KMS-11 (cell line): Measurements from ENCODE around the gene ITGA2B.
A peak's percentile ranks its signal among the peaks of the same experiment; 100 is the strongest.

ENCODE experiments used
- H2AFZ ChIP-seq: fragments of 200-600 bp; sonication (generic); 2 replicates; pipeline ENCODE4 v1.6.1; 2016; ENCODE audit warnings: antibody characterized with exemption, mixed run types, low read depth
- H3K27ac ChIP-seq: fragments of 200-600 bp; sonication (generic); 2 replicates; pipeline ENCODE4 v1.6.1; 2016; ENCODE audit warnings: mild to moderate bottlenecking, mixed run types
- H3K27me3 ChIP-seq: fragments of 200-600 bp; sonication (generic); 2 replicates; pipeline ENCODE4 v1.6.1; 2017; ENCODE audit warnings: mild to moderate bottlenecking, low read depth, mixed run types, moderate library complexity; ENCODE audit not compliant: insufficient read depth
- H3K36me3 ChIP-seq: fragments of 200-600 bp; sonication (generic); 2 replicates; pipeline ENCODE4 v1.6.1; 2017; ENCODE audit warnings: mild to moderate bottlenecking, mixed run types; ENCODE audit not compliant: insufficient read depth
- H3K4me1 ChIP-seq: fragments of 200-600 bp; sonication (generic); 2 replicates; pipeline ENCODE4 v1.6.1; 2016; ENCODE audit warnings: mild to moderate bottlenecking, low read depth, mixed run types; ENCODE audit not compliant: poor library complexity, severe bottlenecking
- H3K4me2 ChIP-seq: fragments of 200-600 bp; sonication (generic); 2 replicates; pipeline ENCODE4 v1.7.0; 2016; ENCODE audit warnings: mild to moderate bottlenecking, mixed run types
- H3K4me3 ChIP-seq: fragments of 200-600 bp; sonication (generic); IDR thresholded peaks from 2 replicates; pipeline ENCODE4 v1.6.1; 2017; ENCODE audit warnings: low read depth, low read length, mixed read lengths; ENCODE audit not compliant: insufficient read depth
- H3K79me2 ChIP-seq: fragments of 200-600 bp; sonication (generic); 2 replicates; pipeline ENCODE4 v1.6.1; 2016; ENCODE audit warnings: low read depth, mixed run types; ENCODE audit not compliant: insufficient read depth
- H3K9ac ChIP-seq: fragments of 200-600 bp; sonication (generic); 2 replicates; pipeline ENCODE4 v1.6.1; 2016; ENCODE audit warnings: mild to moderate bottlenecking, mixed run types
- H4K20me1 ChIP-seq: fragments of 200-600 bp; sonication (generic); 2 replicates; pipeline ENCODE4 v1.6.1; 2016; ENCODE audit warnings: mild to moderate bottlenecking, mixed run types; ENCODE audit not compliant: insufficient read depth
- TF ChIP-seq, protein P1 (sequence below): fragments of 200-600 bp; sonication (generic); conservative IDR thresholded peaks from 2 replicates; pipeline ENCODE4 v1.6.1; 2017; ENCODE audit warnings: low read depth, mild to moderate bottlenecking, antibody characterized with exemption, low read length, moderate library complexity, mixed read lengths

The ITGA2B gene

DNA sequence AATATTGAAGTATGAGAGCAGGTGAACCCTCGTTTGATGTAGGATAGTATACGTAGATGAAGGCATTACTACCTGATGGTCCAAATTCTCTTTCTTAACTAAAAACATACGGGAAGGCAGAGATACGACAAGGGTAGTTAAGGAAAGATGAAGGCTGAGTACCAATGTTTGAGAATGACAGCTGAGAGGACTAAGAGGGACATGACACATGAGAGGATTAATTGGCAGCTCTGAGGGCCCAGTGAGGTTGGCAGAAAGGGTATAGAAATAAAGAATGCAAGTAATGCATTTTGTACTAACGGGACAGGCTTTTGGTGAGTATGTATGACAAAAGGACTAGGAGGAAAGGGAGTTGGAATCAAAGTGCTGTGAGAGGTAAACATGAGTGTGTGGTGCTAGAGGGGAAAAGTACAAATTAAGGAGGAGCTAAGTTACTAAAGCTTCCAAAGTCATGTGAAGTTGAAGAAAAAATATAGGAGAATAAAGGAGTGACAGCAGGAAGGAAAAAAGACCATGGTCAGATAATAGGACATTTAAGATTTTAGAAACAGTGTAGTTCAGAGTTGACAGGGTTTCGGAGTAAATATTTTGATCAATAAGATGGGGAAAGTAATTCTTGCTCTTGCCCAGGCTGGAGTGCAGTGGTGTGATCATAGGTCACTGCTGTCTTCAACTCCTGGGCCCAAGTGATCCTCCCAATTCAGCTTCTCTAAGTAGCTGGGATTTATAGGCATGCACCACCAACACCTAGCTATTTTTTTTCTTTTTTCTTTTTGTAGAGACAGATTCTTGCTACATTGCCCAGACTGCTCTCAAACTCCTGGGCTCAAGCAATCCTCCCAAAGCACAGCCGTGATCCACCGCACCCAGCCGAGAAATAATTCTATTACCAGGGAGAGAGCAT lies 43.1 kb upstream of the ITGA2B start:
- Histone ChIP-seq H4K20me1 (no peaks in the 10 kb centered on the region), H3K27ac (no peak overlapping the region), H3K36me3 (no peaks in the 10 kb centered on the region; the same call in 1 of the 2 replicates)

DNA sequence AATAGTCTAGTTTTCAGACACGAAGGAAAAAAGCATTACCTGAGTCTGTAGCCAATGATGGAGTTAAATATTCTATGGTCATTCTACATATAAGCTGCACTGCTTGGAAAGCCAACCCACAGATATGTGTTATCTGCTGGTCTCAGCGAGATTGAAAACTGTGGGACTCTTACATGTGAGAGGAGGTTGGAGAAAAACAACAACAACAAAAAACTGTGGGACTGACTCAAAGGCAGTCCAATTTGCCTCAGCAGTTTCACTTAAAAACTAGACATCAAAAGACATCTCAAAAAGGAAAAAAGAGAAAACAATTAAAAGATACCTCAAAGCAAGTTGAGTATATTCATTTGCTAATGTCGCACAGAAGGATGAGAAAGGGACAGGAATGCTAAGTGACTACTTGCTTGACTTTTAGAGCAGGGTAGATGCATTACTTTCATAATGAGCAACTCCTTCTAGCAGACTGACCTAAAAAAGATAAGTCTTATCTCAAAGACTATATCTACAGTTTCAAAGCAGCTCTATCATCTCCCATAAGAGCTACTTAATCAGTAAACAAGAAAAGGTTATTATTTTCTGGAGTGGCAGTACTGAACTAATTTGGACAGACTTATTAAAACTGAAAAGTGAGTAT lies 35.5 kb upstream of the ITGA2B start:
- Histone ChIP-seq H3K9ac (no peak overlapping the region), H3K79me2 (peaks cover 5% of the 10 kb centered on the region; the same call in 1 of the 2 replicates), H4K20me1 (no peaks in the 10 kb centered on the region; the same call in 1 of the 2 replicates), H3K4me2 (peak overlapping the region; percentile 47), H3K27ac (peak overlapping the region; percentile 52; the same call in 1 of the 2 replicates), H3K27me3 (no peaks in the 10 kb centered on the region), H3K4me3 (no peak overlapping the region), H3K36me3 (no peaks in the 10 kb centered on the region), H3K4me1 (peaks cover 46% of the 10 kb centered on the region), H2AFZ (no peak overlapping the region)
- TF ChIP-seq, protein P1, sequence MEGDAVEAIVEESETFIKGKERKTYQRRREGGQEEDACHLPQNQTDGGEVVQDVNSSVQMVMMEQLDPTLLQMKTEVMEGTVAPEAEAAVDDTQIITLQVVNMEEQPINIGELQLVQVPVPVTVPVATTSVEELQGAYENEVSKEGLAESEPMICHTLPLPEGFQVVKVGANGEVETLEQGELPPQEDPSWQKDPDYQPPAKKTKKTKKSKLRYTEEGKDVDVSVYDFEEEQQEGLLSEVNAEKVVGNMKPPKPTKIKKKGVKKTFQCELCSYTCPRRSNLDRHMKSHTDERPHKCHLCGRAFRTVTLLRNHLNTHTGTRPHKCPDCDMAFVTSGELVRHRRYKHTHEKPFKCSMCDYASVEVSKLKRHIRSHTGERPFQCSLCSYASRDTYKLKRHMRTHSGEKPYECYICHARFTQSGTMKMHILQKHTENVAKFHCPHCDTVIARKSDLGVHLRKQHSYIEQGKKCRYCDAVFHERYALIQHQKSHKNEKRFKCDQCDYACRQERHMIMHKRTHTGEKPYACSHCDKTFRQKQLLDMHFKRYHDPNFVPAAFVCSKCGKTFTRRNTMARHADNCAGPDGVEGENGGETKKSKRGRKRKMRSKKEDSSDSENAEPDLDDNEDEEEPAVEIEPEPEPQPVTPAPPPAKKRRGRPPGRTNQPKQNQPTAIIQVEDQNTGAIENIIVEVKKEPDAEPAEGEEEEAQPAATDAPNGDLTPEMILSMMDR, result no peak

More for the DNA sequence above, 43.1 kb upstream of the ITGA2B start:
- TF ChIP-seq, protein P1, result no peak
- Histone ChIP-seq H2AFZ (no peak overlapping the region), H3K4me3 (no peak overlapping the region), H3K4me2 (no peak overlapping the region), H3K4me1 (peaks cover 49% of the 10 kb centered on the region), H3K9ac (no peak overlapping the region), H3K79me2 (peaks cover 9% of the 10 kb centered on the region; the same call in 1 of the 2 replicates), H3K27me3 (no peaks in the 10 kb centered on the region)

DNA sequence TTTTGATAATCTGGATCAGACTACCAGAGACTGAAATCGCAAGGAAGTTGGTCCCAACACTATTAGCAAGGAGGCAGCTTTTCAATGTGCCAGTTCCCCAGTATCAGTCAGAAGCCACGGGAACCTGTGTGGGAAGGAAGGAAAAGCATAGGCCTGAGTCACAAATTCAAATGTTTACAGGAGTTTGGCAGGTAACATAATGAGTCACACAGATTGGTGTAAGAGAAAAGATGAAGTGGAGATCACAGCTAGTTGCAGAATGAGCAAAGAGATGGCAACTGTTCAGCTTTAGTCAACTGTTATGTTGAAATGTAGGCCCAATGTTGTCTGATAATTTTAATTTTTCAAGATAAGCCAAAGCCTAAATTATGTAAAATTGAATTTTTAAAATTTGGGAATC lies 28.1 kb upstream of the ITGA2B start:
- H3K4me2 ChIP-seq, result no peak overlapping the region

DNA sequence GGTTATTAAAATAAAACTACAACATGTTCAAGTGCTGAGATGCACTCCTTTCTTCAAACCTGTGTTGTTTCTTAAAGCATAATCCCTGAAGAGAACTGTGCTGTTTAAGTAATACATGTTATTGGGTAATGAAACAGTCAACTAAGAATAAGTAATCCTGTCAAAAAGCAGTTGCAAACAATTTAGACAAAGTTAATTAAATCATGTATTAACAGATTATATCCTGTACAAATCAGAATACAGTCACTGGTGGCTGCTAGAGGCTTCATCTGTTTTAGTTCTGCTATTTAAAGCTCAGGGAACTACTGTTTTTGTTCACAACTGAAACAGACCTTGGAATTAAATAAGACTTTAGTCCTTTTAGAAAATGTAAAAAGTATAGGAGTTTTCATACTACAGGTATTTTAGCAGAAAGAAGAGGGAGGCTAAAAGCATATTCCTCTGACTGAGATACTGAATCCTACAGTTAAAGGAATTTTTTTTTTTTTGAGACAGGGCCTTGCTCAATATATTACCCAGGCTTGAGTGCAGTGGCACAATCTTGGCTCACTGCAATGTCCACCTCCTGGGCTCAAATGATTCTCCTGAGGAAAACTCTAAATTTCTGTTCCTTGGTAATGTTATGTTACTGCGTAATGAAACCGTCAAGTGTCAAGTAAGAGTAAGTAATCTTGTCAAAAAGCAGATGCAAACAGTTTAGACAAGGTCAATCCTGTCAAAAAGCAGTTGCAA lies 27.3 kb upstream of the ITGA2B start:
- Histone ChIP-seq H3K27me3 (no peaks in the 10 kb centered on the region), H4K20me1 (no peaks in the 10 kb centered on the region), H3K4me2 (no peak overlapping the region), H3K36me3 (no peaks in the 10 kb centered on the region), H3K79me2 (no peaks in the 10 kb centered on the region), H3K4me3 (no peak overlapping the region), H3K4me1 (peaks cover 15% of the 10 kb centered on the region), H3K27ac (no peak overlapping the region), H3K9ac (no peak overlapping the region), H2AFZ (no peak overlapping the region)
- TF ChIP-seq, protein P1, result no peak

More for the DNA sequence above, 28.1 kb upstream of the ITGA2B start:
- Histone ChIP-seq H3K27ac (no peak overlapping the region), H2AFZ (no peak overlapping the region), H4K20me1 (no peaks in the 10 kb centered on the region), H3K27me3 (no peaks in the 10 kb centered on the region), H3K36me3 (no peaks in the 10 kb centered on the region), H3K79me2 (no peaks in the 10 kb centered on the region), H3K9ac (no peak overlapping the region), H3K4me1 (peaks cover 15% of the 10 kb centered on the region), H3K4me3 (no peak overlapping the region)
- TF ChIP-seq, protein P1, result no peak
